Fibroblast of skin of right quadriceps (primary cell): Measurements from ENCODE around the gene STAT3.
"Not testable (repeated sequence)": the region's sequence is repeated elsewhere in the genome, so short reads cannot be mapped to it uniquely, and the experiment has no call there.

Experiments used
- DNase-seq: peaks from one replicate; pipeline ENCODE4 v3.0.0-alpha.2; 2013

The STAT3 gene

DNA sequence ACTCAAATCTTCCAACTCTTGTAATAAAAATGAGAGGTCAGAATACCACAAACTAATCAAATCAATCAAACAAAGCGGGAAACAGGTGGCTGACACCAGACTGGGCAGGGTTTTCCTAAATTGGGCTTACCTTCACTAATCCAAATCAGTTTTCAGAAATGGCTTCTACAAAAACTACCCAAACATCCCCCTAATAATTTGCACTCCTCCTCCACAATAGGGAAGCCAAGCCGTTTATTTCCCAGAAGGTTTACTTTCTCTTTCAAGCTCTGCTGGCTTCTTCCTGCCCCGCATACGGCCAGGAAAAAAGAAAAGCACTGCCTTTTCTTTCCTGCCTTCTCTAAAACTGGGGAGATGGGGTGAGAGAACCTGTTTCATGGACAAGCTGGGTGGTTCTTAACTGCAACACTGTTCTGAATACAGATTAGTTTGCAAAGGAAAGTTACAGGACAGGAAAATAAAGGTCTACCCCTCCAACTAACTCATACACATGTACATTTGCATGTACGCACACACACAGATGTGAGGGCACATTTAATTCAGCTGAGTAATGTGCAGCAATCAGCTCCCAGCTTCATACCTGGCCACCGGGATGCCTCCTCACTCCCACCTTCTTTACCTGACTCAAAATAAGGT lies 9.2 kb downstream of the STAT3 start:
- DNase-seq, result peak; percentile 17

GRCh38 chr17:42378359-42378958 lies 9.8 kb downstream of the STAT3 start:
- no peak for DNase-seq

GRCh38 chr17:42373896-42374295 lies 14.3 kb downstream of the STAT3 start:
- no peak for DNase-seq

DNA sequence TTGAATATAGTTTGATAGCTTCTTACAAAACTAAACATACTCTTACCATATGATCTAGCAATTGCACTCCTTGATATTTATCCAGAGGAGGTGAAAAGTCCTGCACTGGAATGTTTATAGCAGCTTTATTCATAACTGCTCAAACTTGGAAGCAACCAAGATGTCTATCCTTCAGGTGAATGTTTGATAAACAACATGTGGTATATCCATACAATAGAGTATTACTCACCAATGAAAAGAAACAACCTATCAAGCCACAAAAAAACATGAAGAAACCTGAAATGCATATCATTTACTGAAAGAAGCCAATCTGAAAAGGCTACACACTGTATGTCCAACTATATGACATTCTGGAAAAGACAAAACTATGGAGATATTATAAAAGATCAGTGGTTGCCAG lies 16.1 kb downstream of the STAT3 start:
- no peak for DNase-seq

DNA sequence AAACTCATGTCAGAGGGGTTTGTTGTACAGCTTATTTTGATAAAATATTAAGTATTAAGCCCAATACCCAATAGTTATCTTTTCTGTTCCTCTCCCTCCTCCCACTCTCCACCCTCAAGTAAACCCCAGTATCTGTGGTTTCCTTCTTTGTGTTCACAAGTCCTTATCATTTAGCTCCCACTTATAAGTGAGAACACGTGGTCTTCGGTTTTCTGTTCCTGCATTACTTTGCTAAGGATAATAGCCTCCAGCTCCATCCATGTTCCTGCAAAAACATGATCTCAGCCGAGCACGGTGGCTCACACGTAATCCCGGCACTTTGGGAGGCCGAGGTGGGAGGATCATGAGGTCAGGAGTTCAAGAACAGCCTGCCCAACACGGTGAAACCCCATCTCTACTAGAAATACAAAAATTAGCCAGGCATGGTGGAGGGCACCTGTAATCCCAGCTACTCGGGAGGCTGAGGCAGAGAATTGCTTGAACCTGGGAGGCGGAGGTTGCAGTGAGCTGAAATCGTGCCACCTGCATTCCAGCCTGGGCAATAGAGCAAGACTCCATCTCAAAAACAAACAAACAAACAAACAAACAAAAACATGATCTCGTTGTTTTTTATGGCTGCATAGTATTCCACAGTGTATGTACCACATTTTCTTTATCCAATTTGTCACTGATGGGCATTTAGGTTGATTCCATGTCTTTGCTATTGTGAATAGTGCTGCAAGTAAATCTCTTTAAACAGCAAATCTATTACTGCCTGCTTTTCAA lies 19.3 kb downstream of the STAT3 start:
- not testable (repeated sequence) for DNase-seq

- DNase-seq, result not testable (repeated sequence)
Observed at GRCh38 chr17:42368310-42368709, 19.9 kb downstream of the STAT3 start.

- not testable (repeated sequence) for DNase-seq
Observed at GRCh38 chr17:42366176-42367023, 21.8 kb downstream of the STAT3 start.

DNA sequence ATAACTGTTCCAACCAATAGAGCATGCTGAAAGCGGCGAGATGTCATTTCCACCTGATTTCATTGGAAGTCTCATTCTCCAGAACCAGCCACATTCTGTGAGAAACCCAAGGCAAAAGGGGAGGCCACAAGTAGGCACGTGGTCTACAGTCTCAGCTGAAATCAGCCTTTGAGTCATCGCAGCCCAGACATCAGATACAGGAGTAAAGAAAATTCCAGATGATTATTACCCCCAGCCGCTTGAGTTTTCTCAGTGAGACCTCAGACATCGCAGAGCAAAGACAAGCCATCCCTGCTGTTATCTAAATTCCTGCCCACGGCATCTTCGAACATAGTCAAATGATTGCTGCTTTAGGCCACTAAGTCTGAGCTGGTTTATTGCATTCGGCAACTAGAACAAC lies 23.1 kb downstream of the STAT3 start:
- DNase-seq, result peak; percentile 71

- peak; percentile 51 for DNase-seq
Observed at GRCh38 chr17:42363767-42364585, 24.3 kb downstream of the STAT3 start.

DNA sequence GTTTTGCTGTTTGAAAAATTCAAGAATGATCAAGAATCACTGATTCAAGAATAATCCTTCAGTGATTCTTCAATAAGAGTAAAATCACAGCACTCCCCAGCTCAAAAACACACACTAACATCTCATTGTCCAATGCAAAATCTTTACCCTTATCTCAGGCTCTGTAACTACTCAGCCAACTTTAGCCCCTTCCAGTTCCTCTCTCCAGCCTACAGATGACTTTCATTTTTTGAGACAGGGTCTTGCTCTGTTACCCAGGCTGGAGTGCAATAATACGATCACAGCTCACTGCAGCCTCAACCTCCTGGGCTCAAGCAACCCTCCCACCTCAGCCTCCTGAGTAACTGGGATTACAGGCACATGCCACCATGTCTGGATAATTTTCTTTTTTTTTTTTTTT lies 25.0 kb downstream of the STAT3 start:
- no peak for DNase-seq

GRCh38 chr17:42362245-42362961 lies 25.8 kb downstream of the STAT3 start:
- no peak for DNase-seq

DNA sequence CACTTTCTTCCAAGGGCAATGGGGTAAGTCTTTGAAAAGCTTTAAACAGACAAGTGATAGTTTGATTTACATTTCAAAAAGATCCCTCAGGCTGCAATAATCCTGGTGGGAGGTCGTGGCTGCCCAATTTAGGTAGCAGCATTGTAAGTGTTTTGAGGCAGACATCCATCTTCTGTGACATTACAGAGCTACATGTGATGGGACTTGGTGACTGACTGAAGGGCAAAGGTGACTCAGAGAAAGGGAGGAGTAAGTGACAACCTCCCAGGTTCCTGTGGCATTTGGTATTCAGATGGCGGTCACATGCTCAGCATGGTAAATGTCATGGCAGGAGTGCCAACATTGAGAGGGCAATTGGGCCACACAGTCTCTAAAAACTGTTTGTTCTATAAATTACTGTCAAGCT lies 26.5 kb downstream of the STAT3 start:
- DNase-seq, result no peak

DNA sequence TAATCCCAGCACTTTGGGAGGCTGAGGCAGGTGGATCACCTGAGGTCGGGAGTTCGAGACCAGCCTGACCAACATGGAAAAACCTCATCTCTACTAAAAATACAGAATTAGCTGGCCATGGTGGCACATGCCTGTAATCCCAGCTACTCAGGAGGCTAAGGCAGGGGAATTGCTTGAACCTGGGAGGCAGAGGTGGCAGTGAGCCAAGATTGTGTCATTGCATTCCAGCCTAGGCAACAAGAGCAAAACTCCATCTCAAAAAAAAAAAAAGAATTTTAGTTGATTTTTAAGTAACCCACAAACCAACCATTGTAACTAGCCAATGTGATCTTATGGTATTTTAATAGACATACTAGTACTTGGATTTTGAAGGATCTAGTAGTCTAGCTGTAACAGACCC lies 27.9 kb downstream of the STAT3 start:
- DNase-seq, result peak; percentile 61

DNA sequence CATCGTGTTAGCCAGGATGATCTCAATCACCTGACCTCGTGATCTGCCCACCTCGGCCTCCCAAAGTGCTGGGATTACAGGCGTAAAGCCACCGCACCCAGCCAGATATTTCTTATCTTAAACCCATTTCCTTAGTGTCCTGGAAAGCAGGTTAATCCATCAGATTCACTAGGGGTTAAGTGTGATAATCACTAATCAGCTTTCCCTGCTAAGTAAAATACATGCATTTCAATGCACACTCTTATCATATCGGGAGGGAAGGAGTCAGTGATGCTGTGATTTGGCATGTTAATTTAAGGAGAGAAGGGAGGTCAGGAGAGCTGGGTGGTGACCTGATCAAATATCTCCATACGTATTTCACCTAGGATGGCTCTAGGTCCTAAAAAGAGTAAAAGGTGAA lies 29.1 kb downstream of the STAT3 start:
- no peak for DNase-seq

DNA sequence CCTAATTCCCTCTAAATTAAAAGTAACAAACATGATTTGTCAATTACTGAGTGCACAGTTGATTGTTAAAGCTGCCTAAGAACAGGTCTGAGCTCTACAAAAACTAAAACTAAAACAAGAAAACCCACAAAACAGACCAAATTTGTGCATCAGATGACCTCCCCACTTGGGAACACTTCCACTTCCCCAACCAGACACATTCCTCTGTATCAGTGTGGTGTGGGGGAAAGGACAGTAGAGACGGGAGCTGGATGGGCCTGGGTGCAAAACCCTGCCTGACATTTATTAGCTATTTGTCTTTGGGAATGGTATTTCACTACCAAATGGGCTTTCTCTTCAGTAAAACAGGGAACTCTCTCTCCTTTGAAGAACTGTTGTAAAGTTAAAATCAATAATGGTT lies 29.8 kb downstream of the STAT3 start:
- no peak for DNase-seq

DNA sequence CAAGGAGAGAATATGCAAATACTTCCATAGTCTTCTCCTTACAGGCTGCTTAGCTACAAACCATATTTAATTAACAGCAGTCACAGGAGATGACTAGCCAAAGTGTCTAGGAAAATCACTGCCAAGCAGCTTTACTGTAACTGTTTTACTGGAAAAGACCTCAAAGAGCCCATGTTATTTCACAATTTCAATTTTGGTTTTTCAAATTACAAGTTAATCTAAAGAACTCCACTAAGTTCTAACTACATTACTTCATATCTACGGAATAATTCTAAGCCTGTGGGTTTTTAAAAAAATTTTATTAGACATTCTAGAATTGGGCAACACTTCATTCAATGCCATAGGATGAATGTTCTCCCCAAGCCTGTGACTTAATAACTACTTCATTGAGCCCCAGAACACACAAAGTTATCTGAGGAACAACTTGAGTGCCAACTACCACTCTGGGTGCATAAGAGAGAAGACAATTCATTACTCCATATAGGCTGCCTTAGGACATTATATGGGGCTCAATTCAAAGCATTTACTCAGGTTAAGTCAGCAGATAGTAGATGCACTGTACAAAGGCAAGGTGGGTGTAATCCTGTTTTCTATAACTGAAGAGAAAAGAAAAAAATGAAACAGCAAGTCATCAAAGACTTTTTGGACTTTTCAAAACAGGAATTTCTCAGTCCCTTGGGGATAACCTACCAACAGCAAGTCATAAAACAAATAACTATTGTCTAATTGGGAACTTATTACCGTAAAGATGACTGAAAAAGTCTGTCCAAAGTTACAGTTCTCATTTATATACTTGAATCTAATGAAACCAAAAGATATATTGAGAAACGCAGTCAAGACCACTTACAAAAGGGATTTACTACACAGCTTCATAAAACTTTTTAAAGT lies 33.0 kb downstream of the STAT3 start:
- peak; percentile 79 for DNase-seq

DNA sequence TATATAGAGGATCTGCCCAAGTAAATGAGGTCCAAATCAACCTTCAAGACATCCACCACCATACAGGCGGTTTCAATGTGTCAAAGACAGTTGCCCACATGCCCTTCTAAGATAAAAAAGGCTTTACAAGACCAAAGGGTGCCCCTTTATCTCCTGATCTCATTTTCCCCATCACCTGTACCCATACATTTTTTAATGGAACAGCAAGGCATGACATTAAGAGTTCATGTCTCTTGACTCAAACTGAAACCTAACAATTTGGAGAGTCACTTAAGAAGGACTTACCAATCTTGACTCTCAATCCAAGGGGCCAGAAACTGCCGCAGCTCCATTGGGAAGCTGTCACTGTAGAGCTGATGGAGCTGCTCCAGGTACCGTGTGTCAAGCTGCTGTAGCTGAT lies 40.1 kb downstream of the STAT3 start:
- DNase-seq, result no peak

GRCh38 chr17:42347606-42348005 lies 40.6 kb downstream of the STAT3 start:
- no peak for DNase-seq

DNA sequence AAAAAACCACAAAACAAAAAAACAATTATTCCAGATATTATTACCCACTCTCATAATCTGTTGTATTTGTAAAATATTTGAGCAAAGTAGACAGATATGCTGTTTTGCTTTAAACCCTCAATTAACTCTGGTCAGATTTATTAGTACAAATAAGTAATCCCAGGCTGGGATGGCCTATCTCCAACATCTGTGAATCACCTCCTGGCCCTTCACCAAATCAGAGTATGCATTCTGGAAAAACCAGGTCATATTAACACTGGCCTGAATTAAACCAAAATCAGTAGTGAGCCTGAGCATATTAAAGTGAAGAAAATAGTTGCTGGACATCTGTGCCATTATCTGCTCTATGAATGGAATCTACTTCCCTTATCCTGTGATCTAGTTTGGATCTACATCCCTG lies 41.0 kb downstream of the STAT3 start:
- peak; percentile 89 for DNase-seq

GRCh38 chr17:42346481-42346880 lies 41.8 kb downstream of the STAT3 start:
- DNase-seq, result no peak
